A549 (cell line): ENCODE data around the gene CFAP69.

Experiments
- CTCF ChIP-seq: fragments of >200 bp; sonication (Bioruptor Twin); formaldehyde crosslinking; IDR thresholded peaks from 3 replicates; pipeline ENCODE4 v1.5.1; 2016
- SREBF2 ChIP-seq: fragments of 450-650 bp; IDR thresholded peaks from 2 replicates; pipeline ENCODE4 v1.6.1; 2014; ENCODE audit warnings: mild to moderate bottlenecking, moderate library complexity

GRCh38 chr7:90244909-90245851 lies at the start of gene CFAP69:
- TF ChIP-seq SREBF2 (no peak), CTCF (no peak)
